Activated T-cell treated with anti-CD3 and anti-CD28 coated beads, Interleukin-2, amount 50 U/mL, for 4 hours (primary cell): ENCODE results near the gene MEST. TPM values are rescaled to one million over a fixed set of nuclear protein-coding genes. Genes with fewer than 3 reads are reported as not detected.
"Not testable (repeated sequence)": the region's sequence is repeated elsewhere in the genome, so short reads cannot be mapped to it uniquely, and the experiment has no call there.

Experiments used
- ATAC-seq, 2 donors: fragments of 200-7000 bp; cut with Tn5 transposase; one replicate each; pipeline ENCODE4 v1.10.0; 2021
- DNase-seq: peaks from one replicate; pipeline ENCODE4 v3.0.0-alpha.2; 2020
- H3K27me3 Mint-ChIP-seq: one replicate; pipeline ENCODE4 v1.8.0; 2021; ENCODE audit warnings: low read depth, mixed read lengths
- H3K36me3 Mint-ChIP-seq: one replicate; pipeline ENCODE4 v1.8.0; 2022; ENCODE audit warnings: mixed read lengths; ENCODE audit not compliant: insufficient read depth
- H3K4me1 Mint-ChIP-seq: one replicate; pipeline ENCODE4 v1.8.0; 2021; ENCODE audit warnings: low read depth, mixed read lengths
- H3K4me3 Mint-ChIP-seq: one replicate; pipeline ENCODE4 v1.8.0; 2021; ENCODE audit warnings: mild to moderate bottlenecking, moderate library complexity, mixed read lengths
- H3K9me3 Mint-ChIP-seq: one replicate; pipeline ENCODE4 v1.8.0; 2021; ENCODE audit warnings: mixed read lengths
- total RNA-seq, 3 donors: library from RNA; stranded (reverse); gene quantifications; one replicate each; pipeline ENCODE4 v1.2.1, GENCODE V29; 2021

MEST gene
- total RNA-seq, 3 donors from 2014 or later = 3.5 to 5.9 (median 5.2) TPM

DNA sequence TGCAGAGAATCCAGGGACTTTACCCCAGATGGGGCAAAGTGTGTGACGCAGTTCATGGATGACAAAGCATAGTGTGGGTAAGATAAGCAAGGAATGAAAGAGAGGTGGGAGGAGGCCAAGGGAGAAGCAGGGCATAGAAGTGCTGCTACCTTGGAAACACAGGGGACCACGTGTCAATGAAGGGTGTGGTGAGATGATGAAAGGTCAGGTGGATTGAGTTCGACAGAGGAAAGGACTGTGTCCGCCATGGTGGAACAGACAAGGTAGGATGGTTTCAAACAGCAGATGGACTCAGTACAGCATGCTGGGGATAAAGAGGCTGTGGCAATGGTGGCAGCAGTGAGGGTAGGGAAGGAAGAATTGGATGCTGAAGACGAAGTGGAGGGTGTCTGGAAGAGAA is 32.7 kb downstream of the MEST start:
- ATAC-seq = no peak
- H3K36me3 Mint-ChIP-seq = peaks cover 15% of the 10 kb centered on the region
- H3K27me3 Mint-ChIP-seq = no peaks in the 10 kb centered on the region
- H3K4me3 Mint-ChIP-seq = no peak overlapping the region
- no peak for DNase-seq
- no peaks in the 10 kb centered on the region for H3K4me1 Mint-ChIP-seq
- H3K9me3 Mint-ChIP-seq = no peaks in the 10 kb centered on the region

- ATAC-seq = peak in 1 of 2 donors; percentile 41
- not testable (repeated sequence) for H3K27me3 Mint-ChIP-seq, H3K4me1 Mint-ChIP-seq, DNase-seq, H3K4me3 Mint-ChIP-seq, H3K9me3 Mint-ChIP-seq
- peaks cover 26% of the 10 kb centered on the region for H3K36me3 Mint-ChIP-seq
These were observed 36.0 kb downstream of the MEST start for GRCh38 chr7:130527752-130528355.

DNA sequence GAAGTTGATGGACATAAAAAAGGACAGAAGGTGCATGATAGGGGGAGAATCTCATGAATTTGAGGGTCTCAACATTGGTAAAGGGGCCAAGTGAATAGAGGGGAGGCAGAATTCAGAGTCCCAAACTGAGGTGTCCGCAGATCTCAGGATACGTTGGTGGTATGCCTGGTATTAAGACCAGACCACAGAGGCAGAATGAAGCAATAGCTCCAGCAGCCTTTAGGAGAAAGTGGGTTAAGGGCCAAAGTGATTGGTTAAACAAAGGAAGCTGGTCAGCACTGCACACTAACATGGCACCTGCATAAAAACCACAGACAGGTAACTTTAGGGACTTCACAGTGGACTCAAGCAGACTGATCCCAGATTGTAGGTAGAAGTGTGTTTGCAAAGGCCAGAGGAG is 37.5 kb downstream of the MEST start:
- no peak overlapping the region for H3K4me3 Mint-ChIP-seq
- no peak for DNase-seq
- H3K27me3 Mint-ChIP-seq = no peaks in the 10 kb centered on the region
- H3K9me3 Mint-ChIP-seq = no peaks in the 10 kb centered on the region
- peaks cover 26% of the 10 kb centered on the region for H3K36me3 Mint-ChIP-seq
- no peaks in the 10 kb centered on the region for H3K4me1 Mint-ChIP-seq
- no peak for ATAC-seq

- not testable (repeated sequence) for H3K4me1 Mint-ChIP-seq, H3K4me3 Mint-ChIP-seq, ATAC-seq, H3K9me3 Mint-ChIP-seq, DNase-seq, H3K27me3 Mint-ChIP-seq, H3K36me3 Mint-ChIP-seq
These were observed 46.0 kb downstream of the MEST start for GRCh38 chr7:130537894-130538293.

DNA sequence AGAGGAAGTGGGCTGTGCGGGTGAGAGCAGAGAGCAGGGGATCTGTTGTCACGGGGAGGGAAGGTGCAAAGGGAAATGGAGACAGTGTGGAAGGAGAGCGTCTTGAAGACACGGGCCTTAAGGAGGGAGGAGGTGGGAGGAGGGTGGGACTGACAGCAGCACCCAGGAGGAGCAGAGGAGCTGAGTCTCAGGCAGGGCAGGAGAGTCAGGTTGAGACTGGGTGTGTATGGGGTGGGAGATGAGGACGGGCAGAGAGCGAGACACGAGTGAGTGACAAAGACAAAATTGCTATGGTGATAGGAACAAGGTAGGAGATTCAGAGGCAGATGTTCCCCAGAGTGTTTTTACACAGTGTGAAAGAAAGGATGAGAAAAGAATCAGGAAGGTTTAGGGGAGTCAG is 49.4 kb downstream of the MEST start:
- H3K4me1 Mint-ChIP-seq, H3K4me3 Mint-ChIP-seq, H3K9me3 Mint-ChIP-seq, H3K27me3 Mint-ChIP-seq, ATAC-seq, H3K36me3 Mint-ChIP-seq, DNase-seq: not testable (repeated sequence)

GRCh38 chr7:130542297-130542696 is 50.4 kb downstream of the MEST start:
- H3K4me1 Mint-ChIP-seq, H3K4me3 Mint-ChIP-seq, DNase-seq, ATAC-seq, H3K9me3 Mint-ChIP-seq, H3K27me3 Mint-ChIP-seq: not testable (repeated sequence)
- H3K36me3 Mint-ChIP-seq = peaks cover 14% of the 10 kb centered on the region

GRCh38 chr7:130543487-130544010 is 51.7 kb downstream of the MEST start:
- no peaks in the 10 kb centered on the region for H3K27me3 Mint-ChIP-seq
- H3K36me3 Mint-ChIP-seq = peaks cover 19% of the 10 kb centered on the region
- DNase-seq (no peak), ATAC-seq (no peak)
- no peaks in the 10 kb centered on the region for H3K9me3 Mint-ChIP-seq
- no peak overlapping the region for H3K4me3 Mint-ChIP-seq
- H3K4me1 Mint-ChIP-seq = no peaks in the 10 kb centered on the region

DNA sequence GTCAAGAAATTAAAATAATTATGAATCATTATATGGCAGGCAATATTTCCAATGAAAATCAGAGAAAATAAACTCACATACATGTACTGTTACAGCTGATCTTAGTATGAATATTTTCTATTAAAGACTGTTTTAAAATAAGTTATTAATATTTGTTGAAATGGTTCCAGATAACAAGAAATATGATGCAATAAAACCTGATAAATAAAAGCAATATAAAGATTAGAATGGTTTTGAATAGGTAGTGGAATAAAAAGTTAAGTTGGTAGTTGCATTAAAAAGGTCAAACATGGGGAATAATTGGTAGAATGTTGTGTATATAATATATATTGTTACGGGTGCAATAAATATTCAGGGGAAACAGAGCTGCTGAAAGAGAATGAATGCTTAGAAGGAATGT is 52.5 kb downstream of the MEST start:
- Mint-ChIP-seq H3K36me3 (peaks cover 24% of the 10 kb centered on the region), H3K9me3 (no peaks in the 10 kb centered on the region), H3K27me3 (no peaks in the 10 kb centered on the region), H3K4me1 (no peaks in the 10 kb centered on the region), H3K4me3 (no peak overlapping the region)
- DNase-seq (no peak), ATAC-seq (no peak)

DNA sequence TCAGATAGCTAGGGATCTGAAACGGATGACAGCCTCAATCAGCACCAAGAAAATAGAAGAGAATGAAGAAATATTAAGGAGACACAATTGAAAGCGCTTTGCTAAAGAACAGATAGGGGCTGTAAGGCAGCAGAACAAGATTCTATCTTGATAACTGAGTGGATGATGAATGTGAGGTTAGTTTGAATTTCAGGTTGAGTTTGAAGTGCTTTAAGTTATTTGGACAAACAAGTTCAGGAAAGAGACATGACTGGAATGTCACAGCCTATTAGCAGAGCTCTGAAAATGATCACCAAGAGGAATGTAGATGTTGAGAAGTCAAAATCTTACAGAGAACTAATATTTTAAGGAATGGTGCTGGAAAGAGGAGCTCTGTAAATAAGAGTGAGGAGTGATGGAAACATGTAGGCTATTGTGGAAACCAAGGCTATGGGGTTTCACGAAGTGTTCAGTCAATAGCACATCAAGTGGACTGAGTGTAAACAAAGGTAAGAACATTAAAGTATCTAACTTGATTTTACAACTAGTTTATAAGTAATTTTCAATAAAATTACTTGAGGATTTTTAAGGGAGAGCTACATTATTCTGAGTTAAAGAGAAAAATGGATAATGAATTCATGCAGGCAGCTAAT is 61.6 kb downstream of the MEST start:
- H3K27me3 Mint-ChIP-seq = no peaks in the 10 kb centered on the region
- ATAC-seq = no peak
- DNase-seq = no peak
- no peaks in the 10 kb centered on the region for H3K9me3 Mint-ChIP-seq
- no peaks in the 10 kb centered on the region for H3K4me1 Mint-ChIP-seq
- H3K36me3 Mint-ChIP-seq = peaks cover 36% of the 10 kb centered on the region
- H3K4me3 Mint-ChIP-seq = no peak overlapping the region

- Mint-ChIP-seq H3K27me3 (no peaks in the 10 kb centered on the region), H3K9me3 (no peaks in the 10 kb centered on the region), H3K4me1 (no peaks in the 10 kb centered on the region), H3K4me3 (no peak overlapping the region), H3K36me3 (peaks cover 35% of the 10 kb centered on the region)
- ATAC-seq = no peak
- DNase-seq = no peak
These were observed 62.6 kb downstream of the MEST start for GRCh38 chr7:130554481-130554880.

Other genes starting within 250 kb of the MEST start
- gene CPA2, start 225.2 kb upstream of the MEST start, total RNA-seq = 1 to 10 TPM in 1 of 3 donors, under 1 TPM in 2; 0.55 to 1.5 (median 0.87) TPM
- under 1 TPM in 2 of 3 donors, not detected in 1; 0.18 to 0.29 TPM for gene CPA4, start 198.9 kb upstream of the MEST start, total RNA-seq
- gene CPA5, start 147.3 kb upstream of the MEST start, total RNA-seq = 1 to 10 TPM in 1 of 3 donors, not detected in 2; 1.0 TPM
- 10 to 100 TPM in 1 of 3 donors, 1 to 10 TPM in 2; 4.9 to 11.6 (median 7.4) TPM for gene CPA1, start 111.6 kb upstream of the MEST start, total RNA-seq
- gene CEP41, start 51.1 kb upstream of the MEST start, total RNA-seq = 10 to 100 TPM in 2 of 3 donors, 1 to 10 TPM in 1; 9.5 to 13.9 (median 13.2) TPM
- 10 to 100 TPM; 13.9 to 16.2 (median 15.4) TPM for gene COPG2, start 176.7 kb downstream of the MEST start, total RNA-seq
- gene TSGA13, start 194.5 kb downstream of the MEST start, total RNA-seq = not detected
- gene KLF14, start 242.1 kb downstream of the MEST start, total RNA-seq = not detected